ENCODE data around the gene GALNT8. TPM values are rescaled to one million over a fixed set of nuclear protein-coding genes. Genes with fewer than 3 reads are reported as not detected.
A peak's percentile ranks its signal among the peaks of the same experiment; 100 is the strongest.

Gene GALNT8
- total RNA-seq, 1 experiment from 2014 or later, result 5.4 TPM

DNA sequence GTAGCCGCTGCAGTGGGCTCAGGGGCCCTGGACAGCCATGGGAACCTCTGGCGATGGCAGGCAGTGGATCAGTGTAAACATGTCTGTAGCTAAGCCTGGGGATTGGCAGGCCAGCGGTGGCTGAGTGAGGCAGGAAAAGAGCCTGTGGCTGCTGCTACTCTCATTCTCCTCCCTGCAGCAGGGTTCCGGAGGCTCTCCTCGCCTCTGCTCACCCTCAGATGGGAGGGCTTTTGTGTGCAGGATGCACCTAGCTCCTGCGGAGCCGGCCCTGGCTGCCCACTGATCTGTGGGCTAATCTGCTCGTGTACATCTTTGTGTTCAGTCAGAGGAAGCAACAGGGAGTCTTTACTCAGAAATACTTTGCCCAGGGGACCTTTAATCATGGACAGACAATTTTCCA is 59.5 kb downstream of the GALNT8 start:
- Mint-ChIP-seq H3K4me3 (no peak overlapping the region), H3K27me3 (ENCODE audit: low read depth) (no peaks in the 10 kb centered on the region), H3K9me3 (peaks cover 0 to 5% of the 10 kb centered on the region in 2 experiments; a peak in 2 of 5 replicates), H3K36me3 (ENCODE audit: insufficient read depth in 1 of 3, low read depth in 3 of 3) (peaks cover 4 to 5% (median 4%) of the 10 kb centered on the region in 3 experiments; a peak in 5 of 7 replicates), H3K4me1 (peaks cover 13 to 16% of the 10 kb centered on the region in 2 experiments), H3K27ac (peak overlapping the region in 2 of 3 experiments; percentile 15 to 86; a peak in 2 of 7 replicates)
- H3K14ac ChIP-seq (ENCODE audit: insufficient read depth, low read length), result no peak overlapping the region
- no peaks in the 10 kb centered on the region for H4K20me1 ChIP-seq (ENCODE audit: control insufficient read depth, insufficient read depth, insufficient read length)
- no peak overlapping the region for H3K18ac ChIP-seq (ENCODE audit: insufficient read length, low read depth, low read length)
- no CpG with 5 or more reads among the region's 8 CpGs for WGBS (ENCODE audit: extremely low coverage, insufficient read length, low lambda C conversion rate)
- H3K23me2 ChIP-seq (ENCODE audit: insufficient read length, low read depth, low read length, poor library complexity, severe bottlenecking), result no peaks in the 10 kb centered on the region
- no peaks in the 10 kb centered on the region for H3K4me1 ChIP-seq (ENCODE audit: insufficient read depth, low read length)
- no peak overlapping the region for H3K27ac ChIP-seq (ENCODE audit: insufficient read length, low read depth, low read length)
- TF ChIP-seq, protein P1, sequence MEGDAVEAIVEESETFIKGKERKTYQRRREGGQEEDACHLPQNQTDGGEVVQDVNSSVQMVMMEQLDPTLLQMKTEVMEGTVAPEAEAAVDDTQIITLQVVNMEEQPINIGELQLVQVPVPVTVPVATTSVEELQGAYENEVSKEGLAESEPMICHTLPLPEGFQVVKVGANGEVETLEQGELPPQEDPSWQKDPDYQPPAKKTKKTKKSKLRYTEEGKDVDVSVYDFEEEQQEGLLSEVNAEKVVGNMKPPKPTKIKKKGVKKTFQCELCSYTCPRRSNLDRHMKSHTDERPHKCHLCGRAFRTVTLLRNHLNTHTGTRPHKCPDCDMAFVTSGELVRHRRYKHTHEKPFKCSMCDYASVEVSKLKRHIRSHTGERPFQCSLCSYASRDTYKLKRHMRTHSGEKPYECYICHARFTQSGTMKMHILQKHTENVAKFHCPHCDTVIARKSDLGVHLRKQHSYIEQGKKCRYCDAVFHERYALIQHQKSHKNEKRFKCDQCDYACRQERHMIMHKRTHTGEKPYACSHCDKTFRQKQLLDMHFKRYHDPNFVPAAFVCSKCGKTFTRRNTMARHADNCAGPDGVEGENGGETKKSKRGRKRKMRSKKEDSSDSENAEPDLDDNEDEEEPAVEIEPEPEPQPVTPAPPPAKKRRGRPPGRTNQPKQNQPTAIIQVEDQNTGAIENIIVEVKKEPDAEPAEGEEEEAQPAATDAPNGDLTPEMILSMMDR (conservative IDR thresholded peaks at IDR 0.05), result no peak
- no peak overlapping the region for H3K4ac ChIP-seq (ENCODE audit: low read depth, low read length)
- no peak overlapping the region for H2BK15ac ChIP-seq (ENCODE audit: low read depth, low read length)
- H4K91ac ChIP-seq (ENCODE audit: insufficient read length, low read depth, low read length), result no peak overlapping the region
- H3K23ac ChIP-seq (ENCODE audit: insufficient read length, low read depth, low read length), result no peak overlapping the region
- no peak overlapping the region for H2BK120ac ChIP-seq (ENCODE audit: low read depth, low read length, poor library complexity, severe bottlenecking)
- H3K9ac ChIP-seq (ENCODE audit: extremely low read depth, insufficient read length, low read length), result no peak overlapping the region
- no peak overlapping the region for H2BK20ac ChIP-seq (ENCODE audit: low read depth, low read length, poor library complexity, severe bottlenecking)
- no peak overlapping the region for H2BK5ac ChIP-seq (ENCODE audit: insufficient read length, low read length)
- no peaks in the 10 kb centered on the region for H3K79me1 ChIP-seq (ENCODE audit: insufficient read depth, low read depth, low read length, poor library complexity, severe bottlenecking)
- no peak overlapping the region for H3K56ac ChIP-seq (ENCODE audit: insufficient read length, low read depth, low read length)
- no peak overlapping the region for H2AK5ac ChIP-seq (ENCODE audit: insufficient read length, low read length)
- no peaks in the 10 kb centered on the region for H3K79me2 ChIP-seq (ENCODE audit: insufficient read depth, low read length)
- no peak overlapping the region for H2BK12ac ChIP-seq (ENCODE audit: insufficient read length, low read depth, low read length)
- no peak overlapping the region for H2AFZ ChIP-seq (ENCODE audit: low read length)
- H3K4me2 ChIP-seq (ENCODE audit: insufficient read depth, insufficient read length, low read length), result no peak overlapping the region
- H3K9me3 ChIP-seq (ENCODE audit: control insufficient read depth, low read depth, low read length), result no peaks in the 10 kb centered on the region
- H3K27me3 ChIP-seq (ENCODE audit: insufficient read depth, low read length), result no peaks in the 10 kb centered on the region; the same call in 1 of the 2 replicates
- H4K8ac ChIP-seq (replicated peaks; ENCODE audit: insufficient read length, low read depth, low read length), result no peak overlapping the region
- no peak overlapping the region for H3T11ph ChIP-seq (ENCODE audit: low read length)
- H4K5ac ChIP-seq (ENCODE audit: insufficient read length, low read depth, low read length), result no peak overlapping the region
- no peak for DNase-seq

Data from H9 (cell line).